WTC11 (cell line): ENCODE measurements around the gene CHKA. TPM values are rescaled to one million over a fixed set of nuclear protein-coding genes. Genes with fewer than 3 reads are reported as not detected.

Source experiments
- ATAC-seq: fragments of 200-7000 bp; cut with Tn5 transposase; 2 replicates; pipeline ENCODE4 v1.10.0; 2021; ENCODE audit warnings: mild to moderate bottlenecking, moderate library complexity
- CTCF ChIA-PET: fragments of 300-600 bp; sonication (Branson Sonifier 250); formaldehyde crosslinking; loops from one replicate; lab custom pipeline; 2021; ENCODE audit warnings: antibody characterized with exemption; lab: Charles Lee
- POLR2A ChIA-PET: fragments of 350-600 bp; sonication (Branson Sonifier 250); formaldehyde crosslinking; loops from one replicate; lab custom pipeline; 2021; ENCODE audit warnings: antibody characterized with exemption; lab: Charles Lee
- DNase-seq: peaks from one replicate; pipeline ENCODE4 v3.0.0; 2021; ENCODE audit warnings: low spot score
- H3K27ac Mint-ChIP-seq: 2 replicates; pipeline ENCODE4 v1.8.0; 2021; ENCODE audit warnings: mixed read lengths
- H3K27me3 Mint-ChIP-seq: 2 replicates; pipeline ENCODE4 v1.8.0; 2021; ENCODE audit warnings: low read depth, mild to moderate bottlenecking, moderate library complexity, mixed read lengths
- H3K36me3 Mint-ChIP-seq: 2 replicates; pipeline ENCODE4 v1.8.0; 2021; ENCODE audit warnings: mixed read lengths
- H3K4me1 Mint-ChIP-seq: 2 replicates; pipeline ENCODE4 v1.8.0; 2022; ENCODE audit warnings: mixed read lengths
- H3K4me3 Mint-ChIP-seq: 2 replicates; pipeline ENCODE4 v1.8.0; 2021; ENCODE audit warnings: mild to moderate bottlenecking, moderate library complexity, mixed read lengths
- H3K9me3 Mint-ChIP-seq: 2 replicates; pipeline ENCODE4 v1.8.0; 2021; ENCODE audit warnings: mixed read lengths
- ATF6 ChIP-seq: sonication (generic); formaldehyde crosslinking; IDR thresholded peaks from 2 replicates; pipeline ENCODE4 v1.8.1; 2023; ENCODE audit warnings: mild to moderate bottlenecking, missing genetic modification reagents
- ESRRA ChIP-seq: sonication (generic); formaldehyde crosslinking; IDR thresholded peaks from 2 replicates; pipeline ENCODE4 v1.8.1; 2022; ENCODE audit warnings: mild to moderate bottlenecking, missing genetic modification reagents, borderline replicate concordance
- FOXK1 ChIP-seq: sonication (generic); formaldehyde crosslinking; IDR thresholded peaks from 2 replicates; pipeline ENCODE4 v1.8.0; 2022; ENCODE audit warnings: mild to moderate bottlenecking, moderate library complexity, missing genetic modification reagents
- GABPB1 ChIP-seq: sonication (generic); formaldehyde crosslinking; IDR thresholded peaks from 2 replicates; pipeline ENCODE4 v1.8.1; 2023; ENCODE audit warnings: mild to moderate bottlenecking, missing genetic modification reagents
- HMGA2 ChIP-seq: fragments of 250-450 bp; sonication (Bioruptor Pico); IDR thresholded peaks from 2 replicates; pipeline ENCODE4 v1.4.0; 2021; ENCODE audit warnings: mild to moderate bottlenecking, moderate library complexity
- JAZF1 ChIP-seq: fragments of 250-450 bp; sonication (Bioruptor Pico); IDR thresholded peaks from 2 replicates; pipeline ENCODE4 v1.9.0; 2021; ENCODE audit warnings: moderate library complexity, mild to moderate bottlenecking, inconsistent platforms
- OVOL2 ChIP-seq: fragments of 250-450 bp; sonication (Bioruptor Pico); IDR thresholded peaks from 2 replicates; pipeline ENCODE4 v1.9.0; 2021; ENCODE audit warnings: mild to moderate bottlenecking, borderline replicate concordance
- STAT6 ChIP-seq: sonication (generic); formaldehyde crosslinking; conservative IDR thresholded peaks from 2 replicates; pipeline ENCODE4 v1.8.1; 2023; ENCODE audit warnings: mild to moderate bottlenecking, low read depth, missing genetic modification reagents, moderate library complexity
- ZBTB21 ChIP-seq: sonication (generic); formaldehyde crosslinking; IDR thresholded peaks from 2 replicates; pipeline ENCODE4 v1.8.1; 2023; ENCODE audit warnings: mild to moderate bottlenecking, missing genetic modification reagents, borderline replicate concordance
- ZNF121 ChIP-seq: sonication (generic); formaldehyde crosslinking; IDR thresholded peaks from 2 replicates; pipeline ENCODE4 v1.8.0; 2023; ENCODE audit warnings: missing genetic modification reagents
- ZNF219 ChIP-seq: sonication (generic); formaldehyde crosslinking; IDR thresholded peaks from 2 replicates; pipeline ENCODE4 v1.8.0; 2023; ENCODE audit warnings: missing genetic modification reagents, mild to moderate bottlenecking, borderline replicate concordance
- ZNF416 ChIP-seq: fragments of 250-450 bp; sonication (Bioruptor Pico); IDR thresholded peaks from 2 replicates; pipeline ENCODE4 v1.9.0; 2021; ENCODE audit warnings: mild to moderate bottlenecking, inconsistent platforms
- ZNF512 ChIP-seq: sonication (generic); formaldehyde crosslinking; IDR thresholded peaks from 2 replicates; pipeline ENCODE4 v1.8.1; 2022; ENCODE audit warnings: missing genetic modification reagents, borderline replicate concordance
- total RNA-seq: library from RNA; stranded (reverse); gene quantifications from 3 replicates; pipeline ENCODE4 v1.2.3, GENCODE V29; 2021
- TF ChIP-seq, protein P1 (sequence below): fragments of 250-450 bp; sonication (Bioruptor Pico); IDR thresholded peaks from 2 replicates; pipeline ENCODE4 v2.1.2; 2022; ENCODE audit warnings: mild to moderate bottlenecking, moderate library complexity
- TF ChIP-seq, protein P2 (sequence below): sonication (generic); formaldehyde crosslinking; IDR thresholded peaks from 2 replicates; pipeline ENCODE4 v1.8.0; 2022; ENCODE audit warnings: mild to moderate bottlenecking, missing genetic modification reagents

Gene CHKA
- total RNA-seq, 1 experiment from 2014 or later = 76.1 TPM

DNA sequence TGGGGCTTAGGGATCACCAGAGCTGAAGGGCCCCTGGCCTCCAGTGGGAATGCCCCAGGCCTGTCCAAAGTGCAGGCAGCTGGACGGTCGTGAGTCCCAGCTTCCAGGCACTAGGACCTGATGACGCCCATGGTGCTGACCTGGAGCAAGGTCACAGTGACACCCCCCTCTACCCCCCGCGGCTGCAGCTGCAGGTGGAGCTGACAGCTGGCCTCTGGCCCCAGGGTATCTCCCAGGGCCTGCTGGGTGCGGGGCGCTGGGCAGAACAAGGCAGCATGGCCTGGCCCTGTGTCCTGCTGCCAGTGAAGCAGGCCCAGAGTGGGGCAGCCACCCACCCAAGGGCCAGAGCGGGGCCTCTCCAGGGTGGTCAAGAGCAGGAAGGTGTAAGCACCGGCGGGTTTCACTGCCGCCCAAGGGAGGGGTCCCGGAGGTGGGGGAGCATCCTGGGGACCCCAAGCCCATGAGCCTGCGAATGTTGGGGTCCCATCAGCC lies 82.9 kb downstream of the CHKA start:
- Mint-ChIP-seq H3K4me3 (peak overlapping the region; percentile 55), H3K36me3 (peaks cover 9% of the 10 kb centered on the region)

More for the DNA sequence above, 82.9 kb downstream of the CHKA start:
- DNase-seq = no peak
- ChIA-PET POLR2A (interaction anchor here (0.5 kb wide), 1 partner anchor 15 kb away, joined by 3 read pairs; no protein-coding TSS in a partner anchor), CTCF (interaction anchor here (0.9 to 3.1 kb wide), 6 partner anchors 14 to 168 kb away, joined by 3 to 11 read pairs (median 4); partner anchors contain the start of gene ALDH3B1)
- Mint-ChIP-seq H3K9me3 (no peaks in the 10 kb centered on the region), H3K4me1 (peaks cover 15% of the 10 kb centered on the region), H3K27me3 (no peaks in the 10 kb centered on the region), H3K27ac (no peak overlapping the region)
- TF ChIP-seq ZNF121 (CRISPR knock-in tag) = no peak
- TF ChIP-seq GABPB1 (CRISPR knock-in tag) = peak; percentile 70; the same call in 1 of the 2 replicates
- TF ChIP-seq, protein P1, sequence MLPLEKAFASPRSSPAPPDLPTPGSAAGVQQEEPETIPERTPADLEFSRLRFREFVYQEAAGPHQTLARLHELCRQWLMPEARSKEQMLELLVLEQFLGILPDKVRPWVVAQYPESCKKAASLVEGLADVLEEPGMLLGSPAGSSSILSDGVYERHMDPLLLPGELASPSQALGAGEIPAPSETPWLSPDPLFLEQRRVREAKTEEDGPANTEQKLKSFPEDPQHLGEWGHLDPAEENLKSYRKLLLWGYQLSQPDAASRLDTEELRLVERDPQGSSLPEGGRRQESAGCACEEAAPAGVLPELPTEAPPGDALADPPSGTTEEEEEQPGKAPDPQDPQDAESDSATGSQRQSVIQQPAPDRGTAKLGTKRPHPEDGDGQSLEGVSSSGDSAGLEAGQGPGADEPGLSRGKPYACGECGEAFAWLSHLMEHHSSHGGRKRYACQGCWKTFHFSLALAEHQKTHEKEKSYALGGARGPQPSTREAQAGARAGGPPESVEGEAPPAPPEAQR (CRISPR knock-in tag) = no peak
- no peak for TF ChIP-seq STAT6 (CRISPR knock-in tag)
- TF ChIP-seq HMGA2 (CRISPR knock-in tag) = no peak
- TF ChIP-seq ZBTB21 = no peak
- TF ChIP-seq OVOL2 (CRISPR knock-in tag) = no peak
- 0 out of 2 replicates have a peak, but pooled peaks have one; percentile 23 for TF ChIP-seq ZNF416 (CRISPR knock-in tag)
- TF ChIP-seq, protein P2, sequence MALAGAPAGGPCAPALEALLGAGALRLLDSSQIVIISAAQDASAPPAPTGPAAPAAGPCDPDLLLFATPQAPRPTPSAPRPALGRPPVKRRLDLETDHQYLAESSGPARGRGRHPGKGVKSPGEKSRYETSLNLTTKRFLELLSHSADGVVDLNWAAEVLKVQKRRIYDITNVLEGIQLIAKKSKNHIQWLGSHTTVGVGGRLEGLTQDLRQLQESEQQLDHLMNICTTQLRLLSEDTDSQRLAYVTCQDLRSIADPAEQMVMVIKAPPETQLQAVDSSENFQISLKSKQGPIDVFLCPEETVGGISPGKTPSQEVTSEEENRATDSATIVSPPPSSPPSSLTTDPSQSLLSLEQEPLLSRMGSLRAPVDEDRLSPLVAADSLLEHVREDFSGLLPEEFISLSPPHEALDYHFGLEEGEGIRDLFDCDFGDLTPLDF (CRISPR knock-in tag) = no peak
- TF ChIP-seq ATF6 = 0 out of 2 replicates have a peak, but pooled peaks have one; percentile 10
- TF ChIP-seq FOXK1 (CRISPR knock-in tag) = no peak
- no peak for TF ChIP-seq JAZF1 (CRISPR knock-in tag)
- no peak for TF ChIP-seq ZNF512 (CRISPR knock-in tag)
- TF ChIP-seq ESRRA (CRISPR knock-in tag) = 0 out of 2 replicates have a peak, but pooled peaks have one; percentile 43
- no peak for TF ChIP-seq ZNF219
- no peak for ATAC-seq
